Measurements from ENCODE around the gene NDUFB8.

The NDUFB8 gene

GRCh38 chr10:100519311-100520051, 10.2 kb downstream of the NDUFB8 start, which contains the start of gene SEC31B:
Gene SEC31B (minus strand): TSS chr10:100519861. CDS start chr10:100516952, 2,909 bp downstream.
- no peaks in the 10 kb centered on the region for H3K36me3 ChIP-seq (ENCODE audit: low read length)
- H3K4me3 ChIP-seq (ENCODE audit: insufficient read depth, low read length, poor library complexity, severe bottlenecking), result no peak within 1 kb of the TSS
- no peaks in the 10 kb centered on the region for H3K9me2 ChIP-seq (replicated peaks; ENCODE audit: insufficient read depth, low read length)
- H3K79me2 ChIP-seq (ENCODE audit: insufficient read depth, low read length), result no peaks in the 10 kb centered on the region
- no peak within 1 kb of the TSS for H3K27ac ChIP-seq (ENCODE audit: low read depth, low read length)
- H3K9ac ChIP-seq (ENCODE audit: low read length), result no peak within 1 kb of the TSS
- H3K4me2 ChIP-seq (ENCODE audit: low read depth, low read length, poor library complexity, severe bottlenecking), result no peak within 1 kb of the TSS
- H3K9me3 ChIP-seq (ENCODE audit: insufficient read depth, low read length), result no peaks in the 10 kb centered on the region
- no peak within 1 kb of the TSS for H2AFZ ChIP-seq (ENCODE audit: low read depth, low read length, severe bottlenecking)
- no peak for TF ChIP-seq EZH2phosphoT487 (conservative IDR thresholded peaks at IDR 0.05; ENCODE audit: low read length)
- TF ChIP-seq, protein P1, sequence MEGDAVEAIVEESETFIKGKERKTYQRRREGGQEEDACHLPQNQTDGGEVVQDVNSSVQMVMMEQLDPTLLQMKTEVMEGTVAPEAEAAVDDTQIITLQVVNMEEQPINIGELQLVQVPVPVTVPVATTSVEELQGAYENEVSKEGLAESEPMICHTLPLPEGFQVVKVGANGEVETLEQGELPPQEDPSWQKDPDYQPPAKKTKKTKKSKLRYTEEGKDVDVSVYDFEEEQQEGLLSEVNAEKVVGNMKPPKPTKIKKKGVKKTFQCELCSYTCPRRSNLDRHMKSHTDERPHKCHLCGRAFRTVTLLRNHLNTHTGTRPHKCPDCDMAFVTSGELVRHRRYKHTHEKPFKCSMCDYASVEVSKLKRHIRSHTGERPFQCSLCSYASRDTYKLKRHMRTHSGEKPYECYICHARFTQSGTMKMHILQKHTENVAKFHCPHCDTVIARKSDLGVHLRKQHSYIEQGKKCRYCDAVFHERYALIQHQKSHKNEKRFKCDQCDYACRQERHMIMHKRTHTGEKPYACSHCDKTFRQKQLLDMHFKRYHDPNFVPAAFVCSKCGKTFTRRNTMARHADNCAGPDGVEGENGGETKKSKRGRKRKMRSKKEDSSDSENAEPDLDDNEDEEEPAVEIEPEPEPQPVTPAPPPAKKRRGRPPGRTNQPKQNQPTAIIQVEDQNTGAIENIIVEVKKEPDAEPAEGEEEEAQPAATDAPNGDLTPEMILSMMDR (IDR thresholded peaks at IDR 0.05; ENCODE audit: insufficient read depth, low read length, poor library complexity, severe bottlenecking), result no peak
- no peaks in the 10 kb centered on the region for H3K27me3 ChIP-seq (ENCODE audit: low read length)
- H4K20me1 ChIP-seq (ENCODE audit: low read depth, low read length), result no peaks in the 10 kb centered on the region
- H3F3A ChIP-seq (ENCODE audit: insufficient read depth), result no peaks in the 10 kb centered on the region; the same call in 1 of the 2 replicates

- no peak overlapping the region for H3K4me3 ChIP-seq (ENCODE audit: insufficient read depth, low read length, poor library complexity, severe bottlenecking)
- H3K79me2 ChIP-seq (ENCODE audit: insufficient read depth, low read length), result no peaks in the 10 kb centered on the region
- H3K4me2 ChIP-seq (ENCODE audit: low read depth, low read length, poor library complexity, severe bottlenecking), result no peak overlapping the region
- H4K20me1 ChIP-seq (ENCODE audit: low read depth, low read length), result no peaks in the 10 kb centered on the region
- H2AFZ ChIP-seq (ENCODE audit: low read depth, low read length, severe bottlenecking), result no peak overlapping the region
- H3K27me3 ChIP-seq (ENCODE audit: low read length), result no peaks in the 10 kb centered on the region
- H3K9me3 ChIP-seq (ENCODE audit: insufficient read depth, low read length), result no peaks in the 10 kb centered on the region
- H3K27ac ChIP-seq (ENCODE audit: low read depth, low read length), result no peak overlapping the region
- H3K9me2 ChIP-seq (replicated peaks; ENCODE audit: insufficient read depth, low read length), result no peaks in the 10 kb centered on the region
- H3F3A ChIP-seq (ENCODE audit: insufficient read depth), result no peaks in the 10 kb centered on the region; the same call in 1 of the 2 replicates
- no peak overlapping the region for H3K9ac ChIP-seq (ENCODE audit: low read length)
- H3K36me3 ChIP-seq (ENCODE audit: low read length), result no peaks in the 10 kb centered on the region
- no peak for TF ChIP-seq EZH2phosphoT487 (conservative IDR thresholded peaks at IDR 0.05; ENCODE audit: low read length)
- TF ChIP-seq, protein P1 (IDR thresholded peaks at IDR 0.05; ENCODE audit: insufficient read depth, low read length, poor library complexity, severe bottlenecking), result peak; percentile 66
Observed at GRCh38 chr10:100518761-100519241, 10.9 kb downstream of the NDUFB8 start.

- Histone ChIP-seq H3K36me3 (ENCODE audit: low read length) (no peaks in the 10 kb centered on the region), H3K9ac (ENCODE audit: low read length) (no peak overlapping the region), H2AFZ (ENCODE audit: low read depth, low read length, severe bottlenecking) (no peak overlapping the region), H3K4me2 (ENCODE audit: low read depth, low read length, poor library complexity, severe bottlenecking) (no peak overlapping the region), H3K79me2 (ENCODE audit: insufficient read depth, low read length) (no peaks in the 10 kb centered on the region), H3K9me2 (replicated peaks; ENCODE audit: insufficient read depth, low read length) (no peaks in the 10 kb centered on the region), H3K4me3 (ENCODE audit: insufficient read depth, low read length, poor library complexity, severe bottlenecking) (no peak overlapping the region), H3F3A (ENCODE audit: insufficient read depth) (no peaks in the 10 kb centered on the region; the same call in none of the 2 replicates), H4K20me1 (ENCODE audit: low read depth, low read length) (no peaks in the 10 kb centered on the region), H3K27me3 (ENCODE audit: low read length) (no peaks in the 10 kb centered on the region), H3K9me3 (ENCODE audit: insufficient read depth, low read length) (no peaks in the 10 kb centered on the region), H3K27ac (ENCODE audit: low read depth, low read length) (no peak overlapping the region)
- TF ChIP-seq, protein P1 (IDR thresholded peaks at IDR 0.05; ENCODE audit: insufficient read depth, low read length, poor library complexity, severe bottlenecking), result no peak
- TF ChIP-seq EZH2phosphoT487 (conservative IDR thresholded peaks at IDR 0.05; ENCODE audit: low read length), result no peak
Observed at GRCh38 chr10:100516847-100517246, 12.8 kb downstream of the NDUFB8 start.
